ENCODE results near the gene HTR3C.
A peak's percentile ranks its signal among the peaks of the same experiment; 100 is the strongest.

The HTR3C gene

DNA sequence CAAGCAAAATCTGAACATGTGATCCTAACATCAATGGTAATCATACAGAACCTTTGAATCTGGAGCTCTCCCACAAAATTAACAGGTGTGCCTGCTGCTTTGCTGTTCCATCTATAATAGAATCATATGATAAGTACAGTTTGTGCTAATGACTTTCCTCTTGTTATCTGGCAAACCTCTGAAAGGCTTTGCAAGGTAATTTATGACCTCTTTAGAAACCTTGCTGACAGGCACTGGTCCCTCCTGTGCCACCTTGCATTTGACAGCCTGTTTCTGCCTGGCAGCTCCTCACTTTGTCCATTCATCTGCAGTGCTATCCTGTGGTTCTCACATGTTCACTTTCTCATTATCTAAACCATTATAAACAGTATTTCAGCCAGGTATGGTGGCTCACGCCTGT lies 10.2 kb upstream of the HTR3C start:
- Histone ChIP-seq H3K36me3 (ENCODE audit: insufficient read depth, low read length) (no peaks in the 10 kb centered on the region), H2AFZ (ENCODE audit: low read length) (no peak overlapping the region), H3K4me2 (ENCODE audit: low read depth, low read length, poor library complexity, severe bottlenecking) (no peak overlapping the region), H3K9me3 (ENCODE audit: insufficient read depth, low read depth, low read length) (no peaks in the 10 kb centered on the region), H3K9me2 (replicated peaks; ENCODE audit: low read depth, low read length) (no peaks in the 10 kb centered on the region), H3K4me1 (ENCODE audit: insufficient read depth, low read length, poor library complexity, severe bottlenecking) (no peaks in the 10 kb centered on the region), H3K9ac (ENCODE audit: low read depth, low read length, poor library complexity, severe bottlenecking) (no peak overlapping the region), H3K79me2 (ENCODE audit: insufficient read depth, low read length) (no peaks in the 10 kb centered on the region), H3K4me3 (ENCODE audit: low read length, poor library complexity, severe bottlenecking) (no peak overlapping the region), H4K20me1 (ENCODE audit: insufficient read depth, low read length, poor library complexity, severe bottlenecking) (no peaks in the 10 kb centered on the region), H3F3A (ENCODE audit: low read depth) (no peaks in the 10 kb centered on the region), H3K27me3 (ENCODE audit: insufficient read depth, low read length, poor library complexity, severe bottlenecking) (no peaks in the 10 kb centered on the region)
- no peak for TF ChIP-seq EZH2phosphoT487 (IDR thresholded peaks at IDR 0.05; ENCODE audit: borderline replicate concordance)
- TF ChIP-seq, protein P1, sequence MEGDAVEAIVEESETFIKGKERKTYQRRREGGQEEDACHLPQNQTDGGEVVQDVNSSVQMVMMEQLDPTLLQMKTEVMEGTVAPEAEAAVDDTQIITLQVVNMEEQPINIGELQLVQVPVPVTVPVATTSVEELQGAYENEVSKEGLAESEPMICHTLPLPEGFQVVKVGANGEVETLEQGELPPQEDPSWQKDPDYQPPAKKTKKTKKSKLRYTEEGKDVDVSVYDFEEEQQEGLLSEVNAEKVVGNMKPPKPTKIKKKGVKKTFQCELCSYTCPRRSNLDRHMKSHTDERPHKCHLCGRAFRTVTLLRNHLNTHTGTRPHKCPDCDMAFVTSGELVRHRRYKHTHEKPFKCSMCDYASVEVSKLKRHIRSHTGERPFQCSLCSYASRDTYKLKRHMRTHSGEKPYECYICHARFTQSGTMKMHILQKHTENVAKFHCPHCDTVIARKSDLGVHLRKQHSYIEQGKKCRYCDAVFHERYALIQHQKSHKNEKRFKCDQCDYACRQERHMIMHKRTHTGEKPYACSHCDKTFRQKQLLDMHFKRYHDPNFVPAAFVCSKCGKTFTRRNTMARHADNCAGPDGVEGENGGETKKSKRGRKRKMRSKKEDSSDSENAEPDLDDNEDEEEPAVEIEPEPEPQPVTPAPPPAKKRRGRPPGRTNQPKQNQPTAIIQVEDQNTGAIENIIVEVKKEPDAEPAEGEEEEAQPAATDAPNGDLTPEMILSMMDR (conservative IDR thresholded peaks at IDR 0.05; ENCODE audit: low read length): no peak

DNA sequence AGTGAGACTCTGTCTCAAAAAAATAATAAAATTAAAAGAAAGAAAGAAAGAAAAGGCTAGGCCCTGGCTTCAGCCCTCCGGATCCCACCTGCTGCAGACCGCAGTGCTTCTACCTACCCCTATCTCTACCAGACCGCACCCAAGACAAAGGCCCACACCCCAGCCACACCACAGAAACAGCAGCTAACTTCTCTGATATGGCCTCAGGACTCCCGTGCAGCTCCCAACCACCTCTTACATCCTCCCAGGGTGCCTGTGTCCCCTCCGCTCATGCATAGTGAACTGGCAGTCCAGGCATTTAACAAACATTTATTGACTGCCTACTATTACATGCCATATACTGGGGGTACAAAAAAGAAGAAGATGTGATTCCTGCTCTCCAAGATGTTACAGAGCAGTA lies 6.9 kb upstream of the HTR3C start:
- Histone ChIP-seq H3K4me3 (ENCODE audit: low read length, poor library complexity, severe bottlenecking) (no peak overlapping the region), H4K20me1 (ENCODE audit: insufficient read depth, low read length, poor library complexity, severe bottlenecking) (no peaks in the 10 kb centered on the region), H3K36me3 (ENCODE audit: insufficient read depth, low read length) (no peaks in the 10 kb centered on the region), H3K4me1 (ENCODE audit: insufficient read depth, low read length, poor library complexity, severe bottlenecking) (no peaks in the 10 kb centered on the region), H3K27me3 (ENCODE audit: insufficient read depth, low read length, poor library complexity, severe bottlenecking) (no peaks in the 10 kb centered on the region), H3K9me3 (ENCODE audit: insufficient read depth, low read depth, low read length) (no peaks in the 10 kb centered on the region), H2AFZ (ENCODE audit: low read length) (no peak overlapping the region), H3K9ac (ENCODE audit: low read depth, low read length, poor library complexity, severe bottlenecking) (no peak overlapping the region), H3K4me2 (ENCODE audit: low read depth, low read length, poor library complexity, severe bottlenecking) (no peak overlapping the region), H3K9me2 (replicated peaks; ENCODE audit: low read depth, low read length) (no peaks in the 10 kb centered on the region), H3F3A (ENCODE audit: low read depth) (no peaks in the 10 kb centered on the region), H3K79me2 (ENCODE audit: insufficient read depth, low read length) (no peaks in the 10 kb centered on the region)
- no peak for TF ChIP-seq EZH2phosphoT487 (IDR thresholded peaks at IDR 0.05; ENCODE audit: borderline replicate concordance)
- TF ChIP-seq, protein P1 (conservative IDR thresholded peaks at IDR 0.05; ENCODE audit: low read length): no peak

DNA sequence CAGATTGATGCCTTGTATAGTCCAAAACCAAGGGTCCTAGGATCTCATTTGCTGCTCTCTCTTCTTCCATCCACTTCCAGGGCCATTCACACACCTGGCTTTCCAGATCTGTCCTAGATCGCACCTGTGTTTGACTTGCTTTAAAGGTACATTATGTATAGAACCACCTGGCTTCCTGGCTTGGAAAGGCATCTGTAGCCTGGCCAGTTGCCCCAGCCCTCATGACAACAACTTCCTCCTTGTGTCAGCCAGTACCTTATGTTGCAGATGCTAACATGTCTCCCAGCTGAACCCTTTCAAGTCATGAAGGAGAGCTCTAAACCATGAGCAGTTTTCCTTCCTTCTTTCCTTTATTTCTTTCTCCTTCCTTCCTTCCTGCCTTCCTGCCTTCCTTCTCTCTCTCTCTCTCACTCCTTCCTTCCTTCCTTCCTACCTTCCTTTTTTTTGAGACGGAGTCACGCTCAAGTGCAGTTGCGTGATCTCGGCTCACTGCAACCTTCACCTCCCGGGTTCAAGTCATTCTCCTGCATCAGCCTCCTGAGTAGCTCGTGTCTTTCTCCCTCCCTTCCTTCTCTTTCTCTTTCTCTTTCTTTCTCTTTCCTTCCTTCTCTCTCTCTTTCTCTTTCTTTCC lies 2.5 kb upstream of the HTR3C start:
- Histone ChIP-seq H3K9ac (ENCODE audit: low read depth, low read length, poor library complexity, severe bottlenecking) (no peak overlapping the region), H3K4me1 (ENCODE audit: insufficient read depth, low read length, poor library complexity, severe bottlenecking) (no peaks in the 10 kb centered on the region)
- TF ChIP-seq EZH2phosphoT487 (IDR thresholded peaks at IDR 0.05; ENCODE audit: borderline replicate concordance): no peak
- TF ChIP-seq, protein P1 (conservative IDR thresholded peaks at IDR 0.05; ENCODE audit: low read length): no peak

More for the DNA sequence above, 2.5 kb upstream of the HTR3C start:
- Histone ChIP-seq H3K36me3 (ENCODE audit: insufficient read depth, low read length) (no peaks in the 10 kb centered on the region), H3K27me3 (ENCODE audit: insufficient read depth, low read length, poor library complexity, severe bottlenecking) (no peaks in the 10 kb centered on the region), H3F3A (ENCODE audit: low read depth) (no peaks in the 10 kb centered on the region), H4K20me1 (ENCODE audit: insufficient read depth, low read length, poor library complexity, severe bottlenecking) (no peaks in the 10 kb centered on the region), H3K9me3 (ENCODE audit: insufficient read depth, low read depth, low read length) (no peaks in the 10 kb centered on the region), H3K4me3 (ENCODE audit: low read length, poor library complexity, severe bottlenecking) (no peak overlapping the region), H3K9me2 (replicated peaks; ENCODE audit: low read depth, low read length) (no peaks in the 10 kb centered on the region), H3K4me2 (ENCODE audit: low read depth, low read length, poor library complexity, severe bottlenecking) (no peak overlapping the region), H3K79me2 (ENCODE audit: insufficient read depth, low read length) (no peaks in the 10 kb centered on the region), H2AFZ (ENCODE audit: low read length) (peak overlapping the region; percentile 19; the same call in 1 of the 2 replicates)
